OCI-LY1 (cell line): ENCODE measurements around the gene KCP.

Experiments used
- H2AFZ ChIP-seq: fragments of 200-600 bp; sonication (generic), shearing (Covaris generic); 2 replicates; pipeline ENCODE4 v1.6.0; 2014; ENCODE audit warnings: antibody characterized with exemption, mild to moderate bottlenecking, low read length
- H3F3A ChIP-seq: fragments of 200-600 bp; sonication (generic), shearing (Covaris generic); 2 replicates; pipeline ENCODE4 v1.6.0; 2014; ENCODE audit warnings: mild to moderate bottlenecking, antibody characterized with exemption, low read length, moderate library complexity; ENCODE audit not compliant: insufficient read depth
- H3K27ac ChIP-seq: fragments of 200-600 bp; sonication (generic); 2 replicates; pipeline ENCODE4 v1.5.1; 2014; ENCODE audit warnings: low read length, mixed run types, mild to moderate bottlenecking, low read depth; ENCODE audit not compliant: poor library complexity, severe bottlenecking
- H3K27me3 ChIP-seq: fragments of 200-600 bp; sonication (generic); 2 replicates; pipeline ENCODE4 v1.6.0; 2014; ENCODE audit warnings: antibody characterized with exemption, mild to moderate bottlenecking, low read length, moderate library complexity; ENCODE audit not compliant: insufficient read depth
- H3K36me3 ChIP-seq: fragments of 200-600 bp; sonication (generic); 2 replicates; pipeline ENCODE4 v1.6.1; 2014; ENCODE audit warnings: mild to moderate bottlenecking, antibody characterized with exemption, low read length, moderate library complexity, mixed read lengths; ENCODE audit not compliant: insufficient read depth
- H3K4me1 ChIP-seq: fragments of 200-600 bp; sonication (generic); 2 replicates; pipeline ENCODE4 v1.5.1; 2014; ENCODE audit warnings: mild to moderate bottlenecking, low read length, moderate library complexity; ENCODE audit not compliant: insufficient read depth, severe bottlenecking
- H3K4me2 ChIP-seq: fragments of 200-600 bp; sonication (generic), shearing (Covaris generic); 2 replicates; pipeline ENCODE4 v1.6.1; 2014; ENCODE audit warnings: low read length
- H3K4me3 ChIP-seq: fragments of 200-600 bp; sonication (generic); 2 replicates; pipeline ENCODE4 v1.5.1; 2014; ENCODE audit warnings: low read length, low read depth, mild to moderate bottlenecking, mixed read lengths; ENCODE audit not compliant: poor library complexity, severe bottlenecking
- H3K79me2 ChIP-seq: fragments of 200-600 bp; shearing (Covaris generic); 2 replicates; pipeline ENCODE4 v1.6.1; 2016; ENCODE audit warnings: mixed run types, low read length, mixed read lengths; ENCODE audit not compliant: insufficient read depth
- H3K9ac ChIP-seq: fragments of 200-600 bp; sonication (generic), shearing (Covaris generic); 2 replicates; pipeline ENCODE4 v1.6.1; 2014; ENCODE audit warnings: mild to moderate bottlenecking, low read length, mixed read lengths
- H3K9me2 ChIP-seq: fragments of 200-600 bp; sonication (generic), shearing (Covaris generic); 2 replicates; pipeline ENCODE4 v1.6.1; 2014; ENCODE audit warnings: low read depth, mild to moderate bottlenecking, low read length, mixed read lengths
- H3K9me3 ChIP-seq: fragments of 200-600 bp; shearing (Covaris generic); 2 replicates; pipeline ENCODE4 v1.6.1; 2014; ENCODE audit warnings: low read length, mixed read lengths
- H4K20me1 ChIP-seq: fragments of 200-600 bp; sonication (generic), shearing (Covaris generic); 2 replicates; pipeline ENCODE4 v1.6.0; 2016; ENCODE audit warnings: mild to moderate bottlenecking, low read length; ENCODE audit not compliant: insufficient read depth
- CTCF ChIP-seq: fragments of 200-600 bp; sonication (generic), shearing (Covaris generic); IDR thresholded peaks from 2 replicates; pipeline ENCODE4 v1.5.1; 2017; ENCODE audit warnings: mild to moderate bottlenecking, antibody characterized with exemption, low read length, moderate library complexity, mixed read lengths
- EZH2 ChIP-seq: fragments of 200-600 bp; sonication (generic), shearing (Covaris generic); IDR thresholded peaks from 2 replicates; pipeline ENCODE4 v1.8.0; 2017; ENCODE audit warnings: borderline replicate concordance, mixed run types, mild to moderate bottlenecking, antibody characterized with exemption, low read length, moderate library complexity, mixed read lengths

KCP gene

GRCh38 chr7:128841921-128842673, 68.4 kb downstream of the KCP start:
- TF ChIP-seq CTCF: peak; percentile 99
- TF ChIP-seq EZH2: no peak
- Histone ChIP-seq H3K79me2 (no peaks in the 10 kb centered on the region), H4K20me1 (no peaks in the 10 kb centered on the region), H2AFZ (no peak overlapping the region), H3K9me3 (no peaks in the 10 kb centered on the region), H3K4me3 (no peak overlapping the region), H3K4me1 (peaks cover 3% of the 10 kb centered on the region), H3K4me2 (no peak overlapping the region), H3K9ac (no peak overlapping the region), H3K27ac (no peak overlapping the region), H3K9me2 (no peaks in the 10 kb centered on the region), H3K36me3 (no peaks in the 10 kb centered on the region), H3K27me3 (no peaks in the 10 kb centered on the region; the same call in 1 of the 2 replicates), H3F3A (no peaks in the 10 kb centered on the region)

DNA sequence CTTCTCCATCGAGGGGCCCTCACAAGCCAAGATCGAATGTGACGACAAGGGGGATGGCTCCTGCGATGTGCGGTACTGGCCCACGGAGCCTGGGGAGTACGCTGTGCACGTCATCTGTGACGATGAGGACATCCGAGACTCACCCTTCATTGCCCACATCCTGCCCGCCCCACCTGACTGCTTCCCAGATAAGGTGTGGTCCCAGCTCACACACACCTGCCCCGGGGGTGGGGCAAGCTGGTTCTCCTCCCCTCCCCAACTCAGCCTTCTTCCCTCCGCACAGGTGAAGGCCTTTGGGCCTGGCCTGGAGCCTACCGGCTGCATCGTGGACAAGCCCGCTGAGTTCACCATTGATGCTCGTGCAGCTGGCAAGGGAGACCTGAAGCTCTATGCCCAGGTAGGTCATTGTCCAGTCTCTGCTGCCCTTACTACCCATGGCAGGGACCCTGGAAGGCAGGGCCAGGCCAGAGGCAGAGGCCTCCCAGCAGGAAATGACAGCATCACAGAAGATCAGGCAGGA, 69.3 kb downstream of the KCP start:
- H3K4me2 ChIP-seq: no peak overlapping the region
- H3K4me3 ChIP-seq: no peak overlapping the region
- H3K9ac ChIP-seq: no peak overlapping the region
- H4K20me1 ChIP-seq: no peaks in the 10 kb centered on the region
- H3K9me2 ChIP-seq: no peaks in the 10 kb centered on the region
- H3F3A ChIP-seq: no peaks in the 10 kb centered on the region
- no peaks in the 10 kb centered on the region for H3K79me2 ChIP-seq
- no peak overlapping the region for H3K27ac ChIP-seq
- peaks cover 3% of the 10 kb centered on the region for H3K4me1 ChIP-seq
- no peaks in the 10 kb centered on the region for H3K36me3 ChIP-seq
- H2AFZ ChIP-seq: no peak overlapping the region
- no peaks in the 10 kb centered on the region for H3K9me3 ChIP-seq
- TF ChIP-seq CTCF: no peak
- no peak for TF ChIP-seq EZH2
- no peaks in the 10 kb centered on the region; the same call in 1 of the 2 replicates for H3K27me3 ChIP-seq

- TF ChIP-seq CTCF (no peak), EZH2 (no peak)
- H3K4me3 ChIP-seq: no peak overlapping the region
- no peak overlapping the region for H2AFZ ChIP-seq
- no peaks in the 10 kb centered on the region for H3K79me2 ChIP-seq
- no peaks in the 10 kb centered on the region for H4K20me1 ChIP-seq
- no peak overlapping the region for H3K9ac ChIP-seq
- H3K27me3 ChIP-seq: no peaks in the 10 kb centered on the region; the same call in 1 of the 2 replicates
- H3K4me1 ChIP-seq: peaks cover 3% of the 10 kb centered on the region
- no peaks in the 10 kb centered on the region for H3K36me3 ChIP-seq
- no peaks in the 10 kb centered on the region for H3K9me3 ChIP-seq
- H3K4me2 ChIP-seq: no peak overlapping the region
- H3K9me2 ChIP-seq: no peaks in the 10 kb centered on the region
- no peak overlapping the region for H3K27ac ChIP-seq
- no peaks in the 10 kb centered on the region for H3F3A ChIP-seq
Observed at GRCh38 chr7:128840326-128841170, 70.0 kb downstream of the KCP start.
